ENCODE results near the gene PRR14L.

Gene PRR14L

DNA sequence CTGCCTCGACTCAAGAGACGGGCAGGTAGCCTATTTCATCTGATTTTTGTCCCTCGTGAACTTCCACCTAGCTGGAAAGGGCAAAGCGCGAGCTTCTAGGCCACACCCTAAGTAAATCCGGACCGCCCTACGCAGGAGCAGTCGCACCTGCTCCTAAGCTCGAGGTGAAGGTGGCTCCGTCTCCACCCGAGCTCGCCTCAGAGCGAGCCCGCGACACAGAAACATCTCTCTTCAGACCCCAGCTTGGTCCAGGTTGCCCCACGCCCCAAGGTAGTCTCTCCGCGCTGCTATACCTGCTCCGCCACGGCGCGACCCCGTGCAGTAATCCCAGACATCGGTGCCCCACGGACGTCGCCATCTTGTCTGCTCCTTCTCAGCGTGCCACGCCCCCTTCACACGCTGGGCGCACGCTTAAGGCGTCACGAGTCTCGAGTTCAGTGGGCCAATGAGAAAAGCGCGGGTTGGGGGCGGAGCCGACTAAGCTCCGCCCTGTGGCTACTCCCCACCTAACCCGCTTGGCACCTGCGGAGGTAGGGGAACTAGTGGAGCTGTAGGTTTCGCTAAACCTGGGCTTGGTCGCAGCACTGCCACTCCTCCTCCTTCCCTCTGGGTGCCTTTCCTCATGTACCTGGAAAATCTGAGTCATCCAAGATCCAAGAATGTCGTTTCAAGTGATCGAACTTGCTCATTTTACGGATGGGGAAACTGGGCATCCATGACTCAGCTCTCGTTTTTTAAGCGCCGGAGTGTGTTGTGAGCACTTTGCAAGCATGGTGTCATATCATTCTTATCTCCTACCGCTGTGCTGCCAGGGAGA is 87.9 kb downstream of the PRR14L start, which contains the start of gene PISD:
TSS of gene PISD (minus strand) at position 365 of the 817 bp plus-strand sequence. CDS start at position 358, 7 bp downstream.
- TF ChIP-seq, protein P1, sequence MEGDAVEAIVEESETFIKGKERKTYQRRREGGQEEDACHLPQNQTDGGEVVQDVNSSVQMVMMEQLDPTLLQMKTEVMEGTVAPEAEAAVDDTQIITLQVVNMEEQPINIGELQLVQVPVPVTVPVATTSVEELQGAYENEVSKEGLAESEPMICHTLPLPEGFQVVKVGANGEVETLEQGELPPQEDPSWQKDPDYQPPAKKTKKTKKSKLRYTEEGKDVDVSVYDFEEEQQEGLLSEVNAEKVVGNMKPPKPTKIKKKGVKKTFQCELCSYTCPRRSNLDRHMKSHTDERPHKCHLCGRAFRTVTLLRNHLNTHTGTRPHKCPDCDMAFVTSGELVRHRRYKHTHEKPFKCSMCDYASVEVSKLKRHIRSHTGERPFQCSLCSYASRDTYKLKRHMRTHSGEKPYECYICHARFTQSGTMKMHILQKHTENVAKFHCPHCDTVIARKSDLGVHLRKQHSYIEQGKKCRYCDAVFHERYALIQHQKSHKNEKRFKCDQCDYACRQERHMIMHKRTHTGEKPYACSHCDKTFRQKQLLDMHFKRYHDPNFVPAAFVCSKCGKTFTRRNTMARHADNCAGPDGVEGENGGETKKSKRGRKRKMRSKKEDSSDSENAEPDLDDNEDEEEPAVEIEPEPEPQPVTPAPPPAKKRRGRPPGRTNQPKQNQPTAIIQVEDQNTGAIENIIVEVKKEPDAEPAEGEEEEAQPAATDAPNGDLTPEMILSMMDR (IDR thresholded peaks at IDR 0.05): no peak

DNA sequence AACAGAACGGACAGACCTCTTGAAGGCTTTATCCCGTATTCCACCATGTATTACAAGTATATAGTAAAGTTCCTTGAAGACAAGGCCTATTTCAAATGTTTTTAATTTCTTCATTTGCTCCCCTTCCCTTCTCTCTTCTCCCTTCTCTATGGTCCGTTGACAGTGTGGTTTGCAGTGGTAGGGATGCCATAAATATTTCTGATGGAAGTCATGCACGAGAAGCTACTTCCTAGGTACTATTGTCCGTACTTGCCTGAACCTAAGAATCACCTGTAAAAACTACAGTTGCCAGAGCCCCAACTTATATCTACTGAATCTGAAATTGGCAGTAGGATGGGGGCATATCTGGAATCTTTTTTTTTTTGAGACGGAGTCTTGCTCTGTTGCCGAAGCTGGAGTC is 90.7 kb downstream of the PRR14L start:
- TF ChIP-seq, protein P1 (IDR thresholded peaks at IDR 0.05): no peak

DNA sequence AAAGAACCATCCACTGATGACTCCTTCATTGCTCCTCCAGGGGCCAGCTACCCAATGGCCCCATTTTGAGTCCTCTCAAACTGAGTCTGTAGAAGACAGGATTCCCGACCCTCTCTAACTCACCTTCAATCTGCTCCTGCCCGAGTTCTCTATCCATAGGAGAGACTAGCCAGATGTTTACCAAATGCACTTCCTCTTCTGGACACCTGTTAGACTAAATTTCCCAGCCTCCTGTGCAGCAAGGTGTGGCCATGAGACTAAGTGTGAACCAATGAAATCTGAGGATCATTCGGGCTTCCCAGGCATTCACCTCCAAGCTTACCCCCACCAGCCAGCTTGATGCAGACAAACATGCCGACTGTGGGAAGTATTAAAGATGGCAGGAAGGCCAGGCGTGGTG is 95.5 kb downstream of the PRR14L start:
- TF ChIP-seq, protein P1 (IDR thresholded peaks at IDR 0.05): no peak

DNA sequence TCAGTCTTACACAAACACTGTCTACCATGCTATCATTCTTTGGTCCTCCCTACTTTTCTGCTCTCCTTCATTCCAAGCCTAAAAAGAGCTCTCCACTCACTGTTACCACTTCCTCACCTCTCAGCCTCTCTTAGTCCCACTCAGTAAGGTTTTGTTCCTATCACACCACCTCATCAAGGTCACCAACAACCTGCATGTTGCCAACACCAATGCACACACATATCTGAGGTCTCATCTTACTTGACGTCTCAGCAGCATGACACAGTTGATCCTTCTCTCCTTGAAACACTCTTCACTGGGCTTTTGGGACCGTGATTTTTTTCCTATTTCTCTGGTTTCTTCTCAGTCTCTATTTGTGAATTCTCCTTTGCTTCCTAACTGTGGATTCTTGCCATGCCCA is 96.0 kb downstream of the PRR14L start:
- TF ChIP-seq, protein P1 (IDR thresholded peaks at IDR 0.05): no peak

DNA sequence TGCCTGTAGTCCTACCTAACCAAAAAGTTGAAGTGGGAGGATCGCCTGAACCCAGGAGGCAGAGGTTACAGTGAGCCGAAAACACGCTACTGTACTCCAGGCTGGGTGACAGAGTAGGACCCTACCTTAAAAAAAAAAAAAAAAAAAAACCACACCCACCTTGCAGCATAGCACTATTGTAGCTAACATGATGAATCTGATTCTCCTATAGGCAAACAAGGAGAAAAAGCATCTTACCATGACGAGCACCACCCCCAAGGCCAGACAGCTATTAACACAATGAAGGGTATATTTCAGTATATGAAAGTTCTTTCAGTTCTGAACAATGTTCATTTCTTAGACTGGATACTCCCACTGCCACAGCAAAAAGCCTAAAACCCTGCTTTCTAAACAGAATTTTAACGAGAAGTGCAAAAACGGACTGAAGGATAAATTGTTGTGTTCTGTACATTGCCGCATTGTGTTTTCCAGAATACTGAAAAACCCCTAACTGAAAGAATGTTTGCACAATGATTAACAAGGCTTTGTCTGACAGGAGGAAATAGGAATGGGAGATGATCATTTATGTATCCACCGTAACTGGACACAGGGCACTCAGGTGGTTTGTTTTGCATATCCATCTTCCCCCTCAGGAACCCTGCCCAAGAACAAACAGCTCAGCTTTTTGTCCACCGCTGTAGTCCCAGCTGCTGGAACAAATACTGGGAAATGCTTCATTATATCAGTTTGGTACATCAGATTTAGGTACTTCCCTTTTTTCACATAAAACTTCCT is 96.8 kb downstream of the PRR14L start:
- TF ChIP-seq, protein P1 (IDR thresholded peaks at IDR 0.05): no peak

DNA sequence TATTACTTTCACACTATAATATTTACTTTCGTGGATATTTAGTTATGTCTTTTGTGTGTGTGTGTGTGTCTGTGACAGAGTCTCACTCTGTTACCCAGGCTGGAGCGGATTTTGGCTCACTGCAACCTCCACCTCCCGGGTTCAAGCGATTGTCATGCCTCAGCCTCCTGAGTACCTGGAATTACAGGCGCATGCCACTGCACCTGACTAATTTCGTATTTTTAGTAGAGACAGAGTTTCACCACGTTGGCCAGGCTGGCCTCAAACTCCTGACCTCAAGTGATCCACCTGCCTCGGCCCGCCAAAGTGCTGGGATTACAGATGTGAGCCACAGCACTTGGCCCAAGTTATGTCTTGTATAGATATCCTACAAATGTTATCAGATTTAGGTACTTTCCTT is 97.8 kb downstream of the PRR14L start:
- TF ChIP-seq, protein P1 (IDR thresholded peaks at IDR 0.05): no peak

DNA sequence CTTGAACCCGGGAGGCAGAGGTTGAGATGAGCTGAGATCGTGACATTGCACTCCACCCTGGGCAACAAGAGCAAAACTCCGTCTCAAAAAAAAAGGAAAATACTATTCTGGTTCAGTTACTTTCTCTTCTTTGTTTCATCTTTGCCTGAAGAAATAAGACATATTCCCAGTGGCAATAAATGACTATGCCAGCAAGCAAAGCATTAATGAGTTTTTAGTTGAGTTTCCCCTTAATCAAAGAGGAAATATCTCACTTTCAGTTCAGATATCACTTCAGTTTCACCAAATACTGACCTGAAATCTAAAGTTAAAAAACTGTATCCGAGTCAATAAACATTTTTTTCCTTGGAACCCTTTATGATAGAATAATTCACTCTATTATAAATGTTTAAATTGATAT is 98.3 kb downstream of the PRR14L start:
- TF ChIP-seq, protein P1 (IDR thresholded peaks at IDR 0.05): no peak

Data from LNCAP (cell line).